ENCODE results near the gene CACNA2D3.

CACNA2D3 gene

GRCh38 chr3:54744291-54744690, 621.9 kb downstream of the CACNA2D3 start:
- Histone ChIP-seq H3K4me3 (ENCODE audit: low read depth, low read length) (no peak overlapping the region), H3K4me1 (ENCODE audit: control insufficient read depth, insufficient read depth, low read length) (no peaks in the 10 kb centered on the region), H3K27ac (ENCODE audit: low read depth, low read length) (no peak overlapping the region), H3K9me3 (ENCODE audit: control insufficient read depth, insufficient read depth, low read length) (no peaks in the 10 kb centered on the region), H3K27me3 (ENCODE audit: control insufficient read depth, insufficient read depth, low read length) (no peaks in the 10 kb centered on the region), H3K9ac (ENCODE audit: low read depth, low read length) (no peak overlapping the region), H3K36me3 (ENCODE audit: control insufficient read depth, insufficient read depth, low read length) (no peaks in the 10 kb centered on the region)

- no peaks in the 10 kb centered on the region for H3K27me3 ChIP-seq (ENCODE audit: control insufficient read depth, insufficient read depth, low read length)
- H3K9me3 ChIP-seq (ENCODE audit: control insufficient read depth, insufficient read depth, low read length), result no peaks in the 10 kb centered on the region
- H3K36me3 ChIP-seq (ENCODE audit: control insufficient read depth, insufficient read depth, low read length), result no peaks in the 10 kb centered on the region
- no peaks in the 10 kb centered on the region for H3K4me1 ChIP-seq (ENCODE audit: control insufficient read depth, insufficient read depth, low read length)
- H3K4me3 ChIP-seq (ENCODE audit: low read depth, low read length), result no peak overlapping the region
- H3K27ac ChIP-seq (ENCODE audit: low read depth, low read length), result no peak overlapping the region
- no peak overlapping the region for H3K9ac ChIP-seq (ENCODE audit: low read depth, low read length)
Observed at GRCh38 chr3:54745843-54746242, 623.5 kb downstream of the CACNA2D3 start.

GRCh38 chr3:54746722-54747121, 624.4 kb downstream of the CACNA2D3 start:
- Histone ChIP-seq H3K9me3 (ENCODE audit: control insufficient read depth, insufficient read depth, low read length) (no peaks in the 10 kb centered on the region), H3K27me3 (ENCODE audit: control insufficient read depth, insufficient read depth, low read length) (no peaks in the 10 kb centered on the region), H3K27ac (ENCODE audit: low read depth, low read length) (no peak overlapping the region), H3K4me1 (ENCODE audit: control insufficient read depth, insufficient read depth, low read length) (peaks cover 3% of the 10 kb centered on the region; the same call in 1 of the 2 replicates), H3K9ac (ENCODE audit: low read depth, low read length) (no peak overlapping the region), H3K4me3 (ENCODE audit: low read depth, low read length) (no peak overlapping the region), H3K36me3 (ENCODE audit: control insufficient read depth, insufficient read depth, low read length) (no peaks in the 10 kb centered on the region)

GRCh38 chr3:54755756-54756155, 633.4 kb downstream of the CACNA2D3 start:
- Histone ChIP-seq H3K9me3 (ENCODE audit: control insufficient read depth, insufficient read depth, low read length) (no peaks in the 10 kb centered on the region), H3K4me1 (ENCODE audit: control insufficient read depth, insufficient read depth, low read length) (peaks cover 3% of the 10 kb centered on the region; the same call in 1 of the 2 replicates)

GRCh38 chr3:54756330-54756731, 634.0 kb downstream of the CACNA2D3 start:
- Histone ChIP-seq H3K9me3 (ENCODE audit: control insufficient read depth, insufficient read depth, low read length) (no peaks in the 10 kb centered on the region), H3K4me1 (ENCODE audit: control insufficient read depth, insufficient read depth, low read length) (no peaks in the 10 kb centered on the region), H3K36me3 (ENCODE audit: control insufficient read depth, insufficient read depth, low read length) (no peaks in the 10 kb centered on the region), H3K4me3 (ENCODE audit: low read depth, low read length) (no peak overlapping the region), H3K27ac (ENCODE audit: low read depth, low read length) (no peak overlapping the region), H3K27me3 (ENCODE audit: control insufficient read depth, insufficient read depth, low read length) (no peaks in the 10 kb centered on the region), H3K9ac (ENCODE audit: low read depth, low read length) (no peak overlapping the region)

More at GRCh38 chr3:54755756-54756155, 633.4 kb downstream of the CACNA2D3 start:
- no peak overlapping the region for H3K27ac ChIP-seq (ENCODE audit: low read depth, low read length)
- no peak overlapping the region for H3K9ac ChIP-seq (ENCODE audit: low read depth, low read length)
- no peak overlapping the region for H3K4me3 ChIP-seq (ENCODE audit: low read depth, low read length)
- H3K27me3 ChIP-seq (ENCODE audit: control insufficient read depth, insufficient read depth, low read length), result no peaks in the 10 kb centered on the region
- no peaks in the 10 kb centered on the region for H3K36me3 ChIP-seq (ENCODE audit: control insufficient read depth, insufficient read depth, low read length)

- Histone ChIP-seq H3K27ac (ENCODE audit: low read depth, low read length) (no peak overlapping the region), H3K4me3 (ENCODE audit: low read depth, low read length) (no peak overlapping the region), H3K9ac (ENCODE audit: low read depth, low read length) (no peak overlapping the region), H3K4me1 (ENCODE audit: control insufficient read depth, insufficient read depth, low read length) (no peaks in the 10 kb centered on the region), H3K36me3 (ENCODE audit: control insufficient read depth, insufficient read depth, low read length) (no peaks in the 10 kb centered on the region), H3K9me3 (ENCODE audit: control insufficient read depth, insufficient read depth, low read length) (no peaks in the 10 kb centered on the region), H3K27me3 (ENCODE audit: control insufficient read depth, insufficient read depth, low read length) (no peaks in the 10 kb centered on the region)
Observed at GRCh38 chr3:54758461-54758860, 636.1 kb downstream of the CACNA2D3 start.

GRCh38 chr3:54759166-54759565, 636.8 kb downstream of the CACNA2D3 start:
- Histone ChIP-seq H3K9ac (ENCODE audit: low read depth, low read length) (no peak overlapping the region), H3K9me3 (ENCODE audit: control insufficient read depth, insufficient read depth, low read length) (no peaks in the 10 kb centered on the region), H3K27ac (ENCODE audit: low read depth, low read length) (no peak overlapping the region), H3K4me1 (ENCODE audit: control insufficient read depth, insufficient read depth, low read length) (no peaks in the 10 kb centered on the region), H3K4me3 (ENCODE audit: low read depth, low read length) (no peak overlapping the region), H3K27me3 (ENCODE audit: control insufficient read depth, insufficient read depth, low read length) (no peaks in the 10 kb centered on the region), H3K36me3 (ENCODE audit: control insufficient read depth, insufficient read depth, low read length) (no peaks in the 10 kb centered on the region)

- no peaks in the 10 kb centered on the region for H3K9me3 ChIP-seq (ENCODE audit: control insufficient read depth, insufficient read depth, low read length)
- no peak overlapping the region for H3K4me3 ChIP-seq (ENCODE audit: low read depth, low read length)
- no peak overlapping the region for H3K9ac ChIP-seq (ENCODE audit: low read depth, low read length)
- H3K36me3 ChIP-seq (ENCODE audit: control insufficient read depth, insufficient read depth, low read length), result no peaks in the 10 kb centered on the region
- no peaks in the 10 kb centered on the region for H3K4me1 ChIP-seq (ENCODE audit: control insufficient read depth, insufficient read depth, low read length)
- no peaks in the 10 kb centered on the region for H3K27me3 ChIP-seq (ENCODE audit: control insufficient read depth, insufficient read depth, low read length)
- H3K27ac ChIP-seq (ENCODE audit: low read depth, low read length), result no peak overlapping the region
Observed at GRCh38 chr3:54760201-54760600, 637.8 kb downstream of the CACNA2D3 start.

- H3K9ac ChIP-seq (ENCODE audit: low read depth, low read length), result no peak overlapping the region
- no peaks in the 10 kb centered on the region for H3K27me3 ChIP-seq (ENCODE audit: control insufficient read depth, insufficient read depth, low read length)
- no peaks in the 10 kb centered on the region for H3K36me3 ChIP-seq (ENCODE audit: control insufficient read depth, insufficient read depth, low read length)
- no peaks in the 10 kb centered on the region for H3K4me1 ChIP-seq (ENCODE audit: control insufficient read depth, insufficient read depth, low read length)
- no peak overlapping the region for H3K27ac ChIP-seq (ENCODE audit: low read depth, low read length)
- H3K4me3 ChIP-seq (ENCODE audit: low read depth, low read length), result no peak overlapping the region
- no peaks in the 10 kb centered on the region for H3K9me3 ChIP-seq (ENCODE audit: control insufficient read depth, insufficient read depth, low read length)
Observed at GRCh38 chr3:54761637-54762036, 639.3 kb downstream of the CACNA2D3 start.

GRCh38 chr3:54764911-54765310, 642.6 kb downstream of the CACNA2D3 start:
- Histone ChIP-seq H3K27ac (ENCODE audit: low read depth, low read length) (no peak overlapping the region), H3K4me1 (ENCODE audit: control insufficient read depth, insufficient read depth, low read length) (no peaks in the 10 kb centered on the region), H3K4me3 (ENCODE audit: low read depth, low read length) (no peak overlapping the region), H3K36me3 (ENCODE audit: control insufficient read depth, insufficient read depth, low read length) (no peaks in the 10 kb centered on the region), H3K9me3 (ENCODE audit: control insufficient read depth, insufficient read depth, low read length) (no peaks in the 10 kb centered on the region), H3K9ac (ENCODE audit: low read depth, low read length) (no peak overlapping the region), H3K27me3 (ENCODE audit: control insufficient read depth, insufficient read depth, low read length) (no peaks in the 10 kb centered on the region)

GRCh38 chr3:54771050-54771449, 648.7 kb downstream of the CACNA2D3 start:
- Histone ChIP-seq H3K9ac (ENCODE audit: low read depth, low read length) (no peak overlapping the region), H3K4me1 (ENCODE audit: control insufficient read depth, insufficient read depth, low read length) (peaks cover 17% of the 10 kb centered on the region), H3K9me3 (ENCODE audit: control insufficient read depth, insufficient read depth, low read length) (no peaks in the 10 kb centered on the region), H3K27ac (ENCODE audit: low read depth, low read length) (no peak overlapping the region), H3K36me3 (ENCODE audit: control insufficient read depth, insufficient read depth, low read length) (no peaks in the 10 kb centered on the region), H3K27me3 (ENCODE audit: control insufficient read depth, insufficient read depth, low read length) (no peaks in the 10 kb centered on the region), H3K4me3 (ENCODE audit: low read depth, low read length) (no peak overlapping the region)

GRCh38 chr3:54772051-54772450, 649.7 kb downstream of the CACNA2D3 start:
- Histone ChIP-seq H3K4me3 (ENCODE audit: low read depth, low read length) (no peak overlapping the region), H3K36me3 (ENCODE audit: control insufficient read depth, insufficient read depth, low read length) (no peaks in the 10 kb centered on the region), H3K4me1 (ENCODE audit: control insufficient read depth, insufficient read depth, low read length) (peaks cover 17% of the 10 kb centered on the region), H3K27me3 (ENCODE audit: control insufficient read depth, insufficient read depth, low read length) (no peaks in the 10 kb centered on the region), H3K27ac (ENCODE audit: low read depth, low read length) (no peak overlapping the region), H3K9ac (ENCODE audit: low read depth, low read length) (no peak overlapping the region), H3K9me3 (ENCODE audit: control insufficient read depth, insufficient read depth, low read length) (no peaks in the 10 kb centered on the region)
